Keratinocyte (primary cell): Measurements from ENCODE around the gene ATMIN. TPM values are rescaled to one million over a fixed set of nuclear protein-coding genes. Genes with fewer than 3 reads are reported as not detected.

Source experiments
- DNase-seq: peaks from one replicate; pipeline ENCODE4 v3.0.0-alpha.2; 2011; ENCODE audit warnings: low read depth, missing footprints, low spot score
- FAIRE-seq: peaks from 2 replicates; lab custom pipeline; 2011; peaks lifted over from hg19 to GRCh38; lab: Jason Lieb, UNC
- H2AFZ ChIP-seq: 2 replicates; pipeline ENCODE4 v1.6.0; 2012; ENCODE audit warnings: low read length, control low read depth, inconsistent platforms; ENCODE audit not compliant: control insufficient read depth
- H3K27ac ChIP-seq: 2 replicates; pipeline ENCODE4 v1.5.1; 2011; ENCODE audit warnings: low read length; ENCODE audit not compliant: control insufficient read depth, insufficient read depth
- H3K27me3 ChIP-seq: 3 replicates; pipeline ENCODE4 v1.6.0; 2011; ENCODE audit warnings: low read length; ENCODE audit not compliant: control insufficient read depth, insufficient read depth; ENCODE audit errors: extremely low read depth
- H3K36me3 ChIP-seq, 2 experiments: 2 replicates in 1 of 2; 3 replicates in 1 of 2; pipeline ENCODE4 v1.5.1; 2011; ENCODE audit warnings: low read length in 2 of 2, mild to moderate bottlenecking in 1 of 2; ENCODE audit not compliant: control insufficient read depth in 2 of 2, insufficient read depth in 2 of 2; ENCODE audit errors: extremely low read depth in 1 of 2
- H3K4me1 ChIP-seq: 3 replicates; pipeline ENCODE4 v1.5.1; 2011; ENCODE audit warnings: low read length; ENCODE audit not compliant: control insufficient read depth, insufficient read depth; ENCODE audit errors: extremely low read depth
- H3K4me2 ChIP-seq: 3 replicates; pipeline ENCODE4 v1.6.0; 2011; ENCODE audit warnings: low read depth, low read length; ENCODE audit not compliant: control insufficient read depth, insufficient read depth; ENCODE audit errors: extremely low read depth
- H3K4me3 ChIP-seq, 3 experiments: fragments of 200-600 bp in 1 of 3; sonication (generic) in 1 of 3; 2 replicates in 2 of 3; 3 replicates in 1 of 3; pipeline ENCODE4 v1.5.1; 2011 to 2016; ENCODE audit warnings: low read length in 3 of 3, mild to moderate bottlenecking in 3 of 3, control low read depth in 2 of 3, inconsistent platforms in 1 of 3, low read depth in 1 of 3, mixed read lengths in 1 of 3, mixed run types in 1 of 3, moderate library complexity in 1 of 3; ENCODE audit not compliant: control insufficient read depth in 2 of 3, insufficient read depth in 2 of 3; ENCODE audit errors: extremely low read depth in 1 of 3
- H3K79me2 ChIP-seq: 2 replicates; pipeline ENCODE4 v1.6.0; 2012; ENCODE audit warnings: low read length; ENCODE audit not compliant: control insufficient read depth, insufficient read depth
- H3K9ac ChIP-seq: 3 replicates; pipeline ENCODE4 v1.6.0; 2011; ENCODE audit warnings: low read length; ENCODE audit not compliant: control insufficient read depth, insufficient read depth; ENCODE audit errors: extremely low read depth
- H3K9me1 ChIP-seq: 3 replicates; pipeline ENCODE4 v1.6.0; 2011; ENCODE audit warnings: low read length; ENCODE audit not compliant: control insufficient read depth, insufficient read depth; ENCODE audit errors: extremely low read depth
- H3K9me3 ChIP-seq: 2 replicates; pipeline ENCODE4 v1.5.1; 2012; ENCODE audit warnings: low read depth, low read length; ENCODE audit not compliant: control insufficient read depth
- H4K20me1 ChIP-seq: 3 replicates; pipeline ENCODE4 v1.6.0; 2011; ENCODE audit warnings: low read length; ENCODE audit not compliant: control insufficient read depth, insufficient read depth; ENCODE audit errors: extremely low read depth
- CTCF ChIP-seq, 3 experiments: IDR thresholded peaks in 1 of 3; conservative IDR thresholded peaks in 1 of 3; optimal IDR thresholded peaks in 1 of 3; 2 replicates in 2 of 3; 3 replicates in 1 of 3; pipeline versions ENCODE3 to v1.5.1; 2011; ENCODE audit warnings: low read length in 3 of 3, mild to moderate bottlenecking in 3 of 3, moderate library complexity in 2 of 3, control low read depth in 1 of 3, inconsistent platforms in 1 of 3; ENCODE audit not compliant: insufficient read depth in 2 of 3; ENCODE audit errors: extremely low read depth in 1 of 3
- EZH2 ChIP-seq: IDR thresholded peaks from one replicate; pipeline ENCODE4 v1.6.1; 2012; ENCODE audit warnings: inconsistent platforms, mild to moderate bottlenecking, low read length, moderate library complexity
- dilution Hi-C: fragments of 300-500 bp; cut with MboI; formaldehyde crosslinking; loops from one replicate; pipeline ENCODE4 v1.7.0; 2020; ENCODE audit warnings: low sequenced_read_pairs; ENCODE audit not compliant: extremely low pct_ligation_motif_present
- polyA plus RNA-seq, 5 experiments: library from polyadenylated mRNA; depleted of rRNA in 3 of 5; stranded (reverse) in 3 of 5; stranded (forward) in 1 of 5; unstranded in 1 of 5; fragments of >200 nt; gene quantifications; 1 replicate in 1 of 5; 2 replicates in 3 of 5; 3 replicates in 1 of 5; pipeline versions ENCODE4 v1.2.1 to v1.2.3, GENCODE V29; 2011 to 2012; ENCODE audit warnings: missing spikeins in 2 of 5, low read depth in 1 of 5, low replicate concordance in 1 of 5

ATMIN gene
- polyA plus RNA-seq, 1 donor (not counting 4 experiments of a cell fraction or from before 2014, with no cell fraction given): 31.2 TPM

GRCh38 chr16:81094771-81095251 lies 59.2 kb downstream of the ATMIN start:
- no peaks in the 10 kb centered on the region for H3K9me3 ChIP-seq
- no peak for FAIRE-seq
- no peaks in the 10 kb centered on the region for H4K20me1 ChIP-seq
- peak overlapping the region; percentile 76 for H3K27ac ChIP-seq
- no peaks in the 10 kb centered on the region for H3K27me3 ChIP-seq
- no peak for DNase-seq
- peaks cover 52% of the 10 kb centered on the region for H3K79me2 ChIP-seq
- peak overlapping the region; percentile 85 for H3K4me2 ChIP-seq
- no peaks in the 10 kb centered on the region for H3K9me1 ChIP-seq
- H3K9ac ChIP-seq: peak overlapping the region; percentile 83
- peak overlapping the region; percentile 67 to 85 (median 82) for H3K4me3 ChIP-seq
- TF ChIP-seq EZH2: no peak
- no peak for TF ChIP-seq CTCF (optimal IDR thresholded peaks at IDR 0.05 in 1 of 3, IDR thresholded peaks at IDR 0.05 in 1 of 3, conservative IDR thresholded peaks at IDR 0.05 in 1 of 3; ENCODE audit: extremely low read depth in 1 of 3, insufficient read depth in 2 of 3, low read length in 3 of 3)
- peaks cover 10% of the 10 kb centered on the region for H3K4me1 ChIP-seq
- peaks cover under 1 to 2% of the 10 kb centered on the region in 2 experiments for H3K36me3 ChIP-seq
- dilution Hi-C loops: no loop called here
- no peak overlapping the region for H2AFZ ChIP-seq

DNA sequence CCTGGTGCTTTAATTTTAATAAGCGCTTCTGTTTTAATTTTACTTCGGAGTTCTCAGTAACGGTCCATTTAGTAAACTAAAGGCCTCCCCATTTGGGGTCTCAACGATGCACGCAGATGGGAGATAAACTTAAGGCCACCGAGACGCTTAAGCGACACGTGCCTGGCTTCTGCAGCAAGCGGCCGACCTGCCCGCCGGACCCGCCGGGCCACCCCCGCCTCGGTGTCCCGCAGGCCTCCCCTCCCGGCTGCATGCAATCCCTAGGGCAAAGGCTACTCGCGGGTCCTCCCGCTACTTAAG lies 60.0 kb downstream of the ATMIN start:
- Histone ChIP-seq H3K9me3 (no peaks in the 10 kb centered on the region), H2AFZ (peak overlapping the region; percentile 34), H3K27me3 (no peaks in the 10 kb centered on the region), H4K20me1 (no peaks in the 10 kb centered on the region), H3K9me1 (no peaks in the 10 kb centered on the region), H3K9ac (peak overlapping the region; percentile 83), H3K36me3 (peaks cover 0 to 1% of the 10 kb centered on the region in 2 experiments), H3K4me1 (peaks cover 10% of the 10 kb centered on the region), H3K4me3 (peak overlapping the region; percentile 78 to 85 (median 82)), H3K27ac (peak overlapping the region; percentile 76), H3K79me2 (peaks cover 45% of the 10 kb centered on the region), H3K4me2 (peak overlapping the region; percentile 85)
- DNase-seq (no peak), FAIRE-seq (no peak)
- dilution Hi-C loops: no loop called here
- TF ChIP-seq EZH2 (no peak), CTCF (optimal IDR thresholded peaks at IDR 0.05 in 1 of 3, IDR thresholded peaks at IDR 0.05 in 1 of 3, conservative IDR thresholded peaks at IDR 0.05 in 1 of 3; ENCODE audit: extremely low read depth in 1 of 3, insufficient read depth in 2 of 3, low read length in 3 of 3) (no peak)
